ENCODE measurements around the gene ZNF322.
A peak's percentile ranks its signal among the peaks of the same experiment; 100 is the strongest.

ZNF322 gene

GRCh38 chr6:26596579-26597388 is 62.8 kb downstream of the ZNF322 start, which contains the start of gene ABT1:
TSS of gene ABT1 (plus strand) at chr6:26596953. CDS start at chr6:26596983, 30 bp downstream.
- TF ChIP-seq ZFX (IDR thresholded peaks at IDR 0.05; ENCODE audit: borderline replicate concordance): no peak
- TF ChIP-seq, protein P1, sequence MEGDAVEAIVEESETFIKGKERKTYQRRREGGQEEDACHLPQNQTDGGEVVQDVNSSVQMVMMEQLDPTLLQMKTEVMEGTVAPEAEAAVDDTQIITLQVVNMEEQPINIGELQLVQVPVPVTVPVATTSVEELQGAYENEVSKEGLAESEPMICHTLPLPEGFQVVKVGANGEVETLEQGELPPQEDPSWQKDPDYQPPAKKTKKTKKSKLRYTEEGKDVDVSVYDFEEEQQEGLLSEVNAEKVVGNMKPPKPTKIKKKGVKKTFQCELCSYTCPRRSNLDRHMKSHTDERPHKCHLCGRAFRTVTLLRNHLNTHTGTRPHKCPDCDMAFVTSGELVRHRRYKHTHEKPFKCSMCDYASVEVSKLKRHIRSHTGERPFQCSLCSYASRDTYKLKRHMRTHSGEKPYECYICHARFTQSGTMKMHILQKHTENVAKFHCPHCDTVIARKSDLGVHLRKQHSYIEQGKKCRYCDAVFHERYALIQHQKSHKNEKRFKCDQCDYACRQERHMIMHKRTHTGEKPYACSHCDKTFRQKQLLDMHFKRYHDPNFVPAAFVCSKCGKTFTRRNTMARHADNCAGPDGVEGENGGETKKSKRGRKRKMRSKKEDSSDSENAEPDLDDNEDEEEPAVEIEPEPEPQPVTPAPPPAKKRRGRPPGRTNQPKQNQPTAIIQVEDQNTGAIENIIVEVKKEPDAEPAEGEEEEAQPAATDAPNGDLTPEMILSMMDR (IDR thresholded peaks at IDR 0.05): no peak
- H3K27ac ChIP-seq: peak within 1 kb of the TSS; percentile 87

DNA sequence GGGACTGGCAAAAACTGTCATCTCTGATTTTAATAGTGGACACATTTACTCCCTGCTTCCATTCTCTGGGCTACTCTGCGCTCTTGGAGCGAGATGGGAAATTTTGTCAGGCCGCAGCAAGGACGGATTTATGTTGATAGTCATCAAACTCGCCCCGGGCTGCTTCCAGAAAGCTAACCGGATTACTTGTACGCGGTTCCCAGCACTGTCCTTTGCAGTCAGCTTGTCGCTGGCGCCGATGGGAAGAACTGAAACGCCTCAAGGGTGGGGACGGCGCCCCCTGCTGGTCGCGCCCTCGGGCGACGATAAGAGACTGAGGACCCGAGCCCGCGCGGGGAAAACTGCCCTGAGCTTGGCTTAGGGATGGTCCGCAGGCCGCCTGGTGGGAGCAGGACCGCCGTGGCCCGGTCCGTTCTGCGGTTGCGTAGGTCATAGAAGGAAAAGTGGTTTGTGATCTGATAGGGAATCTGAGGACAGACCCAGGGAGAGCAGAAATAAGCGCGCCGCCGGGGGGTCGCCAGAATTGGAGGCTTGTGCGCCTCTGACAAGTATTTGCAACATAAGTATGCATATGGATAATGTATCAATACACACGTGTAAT is 63.8 kb downstream of the ZNF322 start:
- H3K27ac ChIP-seq: peak overlapping the region; percentile 87
- TF ChIP-seq, protein P1 (IDR thresholded peaks at IDR 0.05): peak; percentile 94
- TF ChIP-seq ZFX (IDR thresholded peaks at IDR 0.05; ENCODE audit: borderline replicate concordance): no peak

GRCh38 chr6:26594730-26595632 is 64.6 kb downstream of the ZNF322 start:
- TF ChIP-seq, protein P1 (IDR thresholded peaks at IDR 0.05): no peak
- TF ChIP-seq ZFX (IDR thresholded peaks at IDR 0.05; ENCODE audit: borderline replicate concordance): no peak
- H3K27ac ChIP-seq: peak overlapping the region; percentile 87

- TF ChIP-seq, protein P1 (IDR thresholded peaks at IDR 0.05): no peak
- TF ChIP-seq ZFX (IDR thresholded peaks at IDR 0.05; ENCODE audit: borderline replicate concordance): no peak
- no peak overlapping the region for H3K27ac ChIP-seq
Observed at GRCh38 chr6:26594131-26594498, 65.4 kb downstream of the ZNF322 start.

DNA sequence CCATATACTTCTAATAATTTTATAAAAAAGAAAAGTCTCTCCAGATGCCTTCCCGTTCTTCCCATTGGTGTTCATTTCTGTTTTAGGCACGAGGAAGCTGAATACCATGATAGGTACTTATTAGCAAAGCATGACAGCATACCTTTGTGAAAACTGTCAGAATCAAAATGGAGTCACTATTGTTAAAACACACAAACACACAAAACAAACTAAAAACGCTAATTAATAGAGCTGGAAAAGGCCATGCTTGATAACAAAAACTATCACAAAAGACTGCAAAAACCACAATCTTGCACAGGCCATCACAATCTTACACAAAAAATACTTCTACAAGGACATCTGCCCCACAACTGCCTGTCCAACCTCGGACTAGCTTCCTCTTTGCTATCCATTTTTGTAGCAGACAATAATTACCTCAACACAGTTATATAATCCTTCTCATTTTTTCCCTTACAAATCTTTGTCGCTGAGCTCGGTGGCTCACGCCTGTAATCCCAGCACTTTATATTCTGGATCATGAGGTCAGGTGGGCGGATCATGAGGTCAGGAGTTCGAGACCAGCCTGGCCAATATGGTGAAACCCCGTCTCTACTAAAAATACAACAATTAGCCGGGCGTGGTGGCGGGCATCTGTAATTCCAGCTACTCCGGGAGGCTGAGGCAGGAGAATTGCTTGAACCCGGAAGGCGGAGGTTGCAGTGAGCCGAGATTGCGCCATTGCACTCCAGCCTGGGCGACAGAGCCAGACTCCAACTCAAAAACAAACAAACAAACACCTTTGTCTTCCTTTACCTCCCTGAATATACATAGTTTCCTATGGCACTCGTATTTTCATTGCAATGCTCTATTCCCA is 66.0 kb downstream of the ZNF322 start:
- no peak overlapping the region for H3K27ac ChIP-seq
- TF ChIP-seq, protein P1 (IDR thresholded peaks at IDR 0.05): no peak
- TF ChIP-seq ZFX (IDR thresholded peaks at IDR 0.05; ENCODE audit: borderline replicate concordance): no peak

- no peak overlapping the region for H3K27ac ChIP-seq
- no peak for TF ChIP-seq ZFX (IDR thresholded peaks at IDR 0.05; ENCODE audit: borderline replicate concordance)
- TF ChIP-seq, protein P1 (IDR thresholded peaks at IDR 0.05): no peak
Observed at GRCh38 chr6:26592649-26593048, 66.9 kb downstream of the ZNF322 start.

Measured in 22Rv1 (cell line).